GM19193 (cell line): Measurements from ENCODE around the gene ERICH4.

ENCODE experiments used
- POLR2A ChIP-seq: IDR thresholded peaks from 4 replicates; pipeline ENCODE4 v1.6.1; 2011; ENCODE audit not compliant: insufficient read depth, insufficient read length; ENCODE audit errors: extremely low read depth

Gene ERICH4

GRCh38 chr19:41425174-41426115, 17.5 kb upstream of the ERICH4 start:
- TF ChIP-seq POLR2A: no peak

- TF ChIP-seq POLR2A: no peak
These were observed 16.7 kb upstream of the ERICH4 start for GRCh38 chr19:41426116-41426841.

- no peak for TF ChIP-seq POLR2A
These were observed 15.9 kb upstream of the ERICH4 start, which contains the start of gene B3GNT8 for GRCh38 chr19:41426952-41427646. Gene B3GNT8 (minus strand): TSS chr19:41427374. CDS start chr19:41426778, 596 bp downstream.

GRCh38 chr19:41427647-41428480, 15.1 kb upstream of the ERICH4 start:
- no peak for TF ChIP-seq POLR2A

- TF ChIP-seq POLR2A: no peak
These were observed 14.5 kb upstream of the ERICH4 start for GRCh38 chr19:41428481-41428859.

GRCh38 chr19:41430922-41431321, 12.0 kb upstream of the ERICH4 start:
- TF ChIP-seq POLR2A: no peak

GRCh38 chr19:41431426-41432386, 11.2 kb upstream of the ERICH4 start:
- TF ChIP-seq POLR2A: no peak

GRCh38 chr19:41433171-41433570, 9.8 kb upstream of the ERICH4 start:
- no peak for TF ChIP-seq POLR2A

- TF ChIP-seq POLR2A: no peak
These were observed 8.5 kb upstream of the ERICH4 start for GRCh38 chr19:41434450-41434849.

GRCh38 chr19:41435936-41436673, 6.9 kb upstream of the ERICH4 start:
- no peak for TF ChIP-seq POLR2A

- no peak for TF ChIP-seq POLR2A
These were observed 6.3 kb upstream of the ERICH4 start for GRCh38 chr19:41436674-41436951.

GRCh38 chr19:41437944-41438574, 4.9 kb upstream of the ERICH4 start:
- no peak for TF ChIP-seq POLR2A

GRCh38 chr19:41439441-41440222, 3.3 kb upstream of the ERICH4 start, which contains the start of gene DMAC2:
Gene DMAC2 (minus strand): TSS chr19:41439912. CDS start chr19:41439899, 13 bp downstream.
- peak; percentile 88 for TF ChIP-seq POLR2A
